SK-N-SH treated with all-trans-retinoic acid at 6 μM for 48 hours (cell line): ENCODE measurements around the gene STX12.

Experiments
- ATAC-seq: fragments of 200-7000 bp; cut with Tn5 transposase; 3 replicates; pipeline ENCODE4 v1.9.1; 2020; ENCODE audit warnings: mild to moderate bottlenecking, moderate library complexity
- ARNTL ChIP-seq: fragments of 450-650 bp; formaldehyde crosslinking; IDR thresholded peaks from 2 replicates; pipeline ENCODE4 v1.5.0; 2020; ENCODE audit warnings: low read depth, mild to moderate bottlenecking, moderate library complexity, borderline replicate concordance
- BACH2 ChIP-seq: fragments of 250-450 bp; sonication (Bioruptor Pico); IDR thresholded peaks from 2 replicates; pipeline ENCODE4 v1.9.0; 2021; ENCODE audit warnings: mild to moderate bottlenecking, borderline replicate concordance
- CREB5 ChIP-seq: fragments of 250-450 bp; sonication (Bioruptor Pico); IDR thresholded peaks from 2 replicates; pipeline ENCODE4 v1.5.1; 2020; ENCODE audit warnings: low read depth, mild to moderate bottlenecking, moderate library complexity
- CSDC2 ChIP-seq: fragments of 250-450 bp; sonication (Bioruptor Pico); IDR thresholded peaks from 2 replicates; pipeline ENCODE4 v1.5.0; 2020; ENCODE audit warnings: mild to moderate bottlenecking, moderate library complexity
- CSRNP3 ChIP-seq: fragments of 250-450 bp; sonication (Bioruptor Pico); IDR thresholded peaks from 2 replicates; pipeline ENCODE4 v1.5.1; 2021; ENCODE audit warnings: mild to moderate bottlenecking, moderate library complexity
- ESRRG ChIP-seq: fragments of 250-450 bp; sonication (Bioruptor Pico); IDR thresholded peaks from 2 replicates; pipeline ENCODE4 v1.6.1; 2021; ENCODE audit warnings: mild to moderate bottlenecking
- GLIS3 ChIP-seq: fragments of 250-450 bp; sonication (Bioruptor Pico); IDR thresholded peaks from 2 replicates; pipeline ENCODE4 v1.5.0; 2020; ENCODE audit warnings: mild to moderate bottlenecking, moderate library complexity
- ISL1 ChIP-seq: fragments of 250-450 bp; sonication (Bioruptor Pico); IDR thresholded peaks from 2 replicates; pipeline ENCODE4 v2.1.2; 2022; ENCODE audit warnings: mild to moderate bottlenecking, moderate library complexity
- OSR1 ChIP-seq: fragments of 250-450 bp; sonication (Bioruptor Pico); IDR thresholded peaks from 2 replicates; pipeline ENCODE4 v1.8.0; 2022; ENCODE audit warnings: moderate library complexity, mild to moderate bottlenecking, inconsistent platforms
- PATZ1 ChIP-seq: fragments of 250-450 bp; sonication (Bioruptor Pico); IDR thresholded peaks from 2 replicates; pipeline ENCODE4 v1.8.0; 2020; ENCODE audit warnings: mild to moderate bottlenecking, moderate library complexity, borderline replicate concordance
- PPARA ChIP-seq: fragments of 250-450 bp; sonication (Bioruptor Pico); IDR thresholded peaks from 2 replicates; pipeline ENCODE4 v1.5.0; 2020; ENCODE audit warnings: mild to moderate bottlenecking, borderline replicate concordance
- RARB ChIP-seq: fragments of 250-450 bp; sonication (Bioruptor Pico); IDR thresholded peaks from 2 replicates; pipeline ENCODE4 v1.8.0; 2021; ENCODE audit warnings: mild to moderate bottlenecking, moderate library complexity
- SNAI2 ChIP-seq: fragments of 250-450 bp; sonication (Bioruptor Pico); IDR thresholded peaks from 2 replicates; pipeline ENCODE4 v1.5.0; 2020; ENCODE audit warnings: mild to moderate bottlenecking, moderate library complexity
- TCF4 ChIP-seq: fragments of 250-450 bp; sonication (Bioruptor Pico); IDR thresholded peaks from 2 replicates; pipeline ENCODE4 v1.8.0; 2021; ENCODE audit warnings: mild to moderate bottlenecking, moderate library complexity, borderline replicate concordance
- TOX ChIP-seq: fragments of 250-450 bp; sonication (Bioruptor Pico); IDR thresholded peaks from 2 replicates; pipeline ENCODE4 v1.8.0; 2021; ENCODE audit warnings: mild to moderate bottlenecking, moderate library complexity, borderline replicate concordance
- TSHZ2 ChIP-seq: fragments of 250-450 bp; sonication (Bioruptor Pico); IDR thresholded peaks from 2 replicates; pipeline ENCODE4 v1.5.0; 2020; ENCODE audit warnings: mild to moderate bottlenecking, moderate library complexity
- ZC3H10 ChIP-seq: fragments of 250-450 bp; sonication (Bioruptor Pico); IDR thresholded peaks from 2 replicates; pipeline ENCODE4 v1.5.1; 2021; ENCODE audit warnings: mild to moderate bottlenecking, moderate library complexity
- ZFP3 ChIP-seq: fragments of 250-450 bp; sonication (Bioruptor Pico); IDR thresholded peaks from 2 replicates; pipeline ENCODE4 v1.5.0; 2020; ENCODE audit warnings: mild to moderate bottlenecking, moderate library complexity
- ZFP30 ChIP-seq: fragments of 450-650 bp; formaldehyde crosslinking; IDR thresholded peaks from 2 replicates; pipeline ENCODE4 v1.5.0; 2022; ENCODE audit warnings: mild to moderate bottlenecking, moderate library complexity
- ZNF565 ChIP-seq: fragments of 450-650 bp; formaldehyde crosslinking; conservative IDR thresholded peaks from 2 replicates; pipeline ENCODE4 v1.5.0; 2020; ENCODE audit warnings: low read depth, mild to moderate bottlenecking, moderate library complexity
- ZNF70 ChIP-seq: fragments of 450-650 bp; formaldehyde crosslinking; IDR thresholded peaks from 2 replicates; pipeline ENCODE4 v1.5.0; 2020; ENCODE audit warnings: mild to moderate bottlenecking, moderate library complexity
- ZNF8 ChIP-seq: fragments of 450-650 bp; formaldehyde crosslinking; IDR thresholded peaks from 2 replicates; pipeline ENCODE4 v1.5.0; 2020; ENCODE audit warnings: mild to moderate bottlenecking, moderate library complexity
- TF ChIP-seq, protein P1 (sequence below): fragments of 250-450 bp; sonication (Bioruptor Pico); IDR thresholded peaks from 2 replicates; pipeline ENCODE4 v1.8.0; 2021; ENCODE audit warnings: low read depth, mild to moderate bottlenecking, moderate library complexity, borderline replicate concordance

The STX12 gene

GRCh38 chr1:27741121-27741520 is 31.9 kb upstream of the STX12 start:
- ATAC-seq = no peak
- TF ChIP-seq PPARA (CRISPR knock-in tag) (no peak), ESRRG (CRISPR knock-in tag) (no peak), ZFP3 (no peak), CSRNP3 (CRISPR knock-in tag) (no peak)

GRCh38 chr1:27744556-27744955 is 28.5 kb upstream of the STX12 start:
- no peak for ATAC-seq
- TF ChIP-seq ZNF70 (CRISPR knock-in tag) = no peak
- TF ChIP-seq OSR1 (CRISPR knock-in tag) = no peak
- no peak for TF ChIP-seq ISL1 (CRISPR knock-in tag)
- TF ChIP-seq ZC3H10 (CRISPR knock-in tag) = no peak
- TF ChIP-seq ESRRG (CRISPR knock-in tag) = no peak
- no peak for TF ChIP-seq ARNTL (CRISPR knock-in tag)
- TF ChIP-seq RARB (CRISPR knock-in tag) = no peak
- TF ChIP-seq ZFP3 = no peak
- TF ChIP-seq ZFP30 (CRISPR knock-in tag) = no peak
- TF ChIP-seq, protein P1, sequence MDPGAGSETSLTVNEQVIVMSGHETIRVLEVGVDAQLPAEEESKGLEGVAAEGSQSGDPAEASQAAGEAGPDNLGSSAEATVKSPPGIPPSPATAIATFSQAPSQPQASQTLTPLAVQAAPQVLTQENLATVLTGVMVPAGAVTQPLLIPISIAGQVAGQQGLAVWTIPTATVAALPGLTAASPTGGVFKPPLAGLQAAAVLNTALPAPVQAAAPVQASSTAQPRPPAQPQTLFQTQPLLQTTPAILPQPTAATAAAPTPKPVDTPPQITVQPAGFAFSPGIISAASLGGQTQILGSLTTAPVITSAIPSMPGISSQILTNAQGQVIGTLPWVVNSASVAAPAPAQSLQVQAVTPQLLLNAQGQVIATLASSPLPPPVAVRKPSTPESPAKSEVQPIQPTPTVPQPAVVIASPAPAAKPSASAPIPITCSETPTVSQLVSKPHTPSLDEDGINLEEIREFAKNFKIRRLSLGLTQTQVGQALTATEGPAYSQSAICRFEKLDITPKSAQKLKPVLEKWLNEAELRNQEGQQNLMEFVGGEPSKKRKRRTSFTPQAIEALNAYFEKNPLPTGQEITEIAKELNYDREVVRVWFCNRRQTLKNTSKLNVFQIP (CRISPR knock-in tag) = no peak
- TF ChIP-seq SNAI2 = no peak
- TF ChIP-seq PPARA (CRISPR knock-in tag) = no peak
- TF ChIP-seq GLIS3 = no peak
- no peak for TF ChIP-seq CSDC2 (CRISPR knock-in tag)

DNA sequence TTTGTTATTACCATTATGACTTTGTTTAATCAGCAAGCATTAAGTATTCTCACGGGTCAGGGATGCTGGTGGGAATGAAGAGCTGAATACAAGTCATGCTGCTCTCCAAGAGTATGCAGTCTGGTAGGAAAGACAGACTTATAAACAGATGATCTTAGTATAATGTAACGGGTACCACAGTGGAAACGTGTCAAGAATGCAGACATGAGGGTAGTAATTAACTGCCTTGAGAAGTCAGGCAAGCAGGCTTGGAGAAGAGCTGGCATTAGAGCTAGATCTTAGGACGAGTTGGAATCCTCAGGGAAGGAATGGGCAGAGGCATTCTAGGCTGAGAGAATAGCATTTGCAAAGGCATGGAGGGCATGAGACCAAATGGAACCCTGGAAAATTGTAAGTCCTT is 27.6 kb upstream of the STX12 start:
- no peak for TF ChIP-seq CREB5 (CRISPR knock-in tag)
- no peak for TF ChIP-seq CSDC2 (CRISPR knock-in tag)
- no peak for TF ChIP-seq SNAI2
- no peak for TF ChIP-seq ZC3H10 (CRISPR knock-in tag)
- no peak for TF ChIP-seq TSHZ2 (CRISPR knock-in tag)
- no peak for TF ChIP-seq GLIS3
- no peak for TF ChIP-seq ISL1 (CRISPR knock-in tag)
- TF ChIP-seq RARB (CRISPR knock-in tag) = no peak
- TF ChIP-seq PPARA (CRISPR knock-in tag) = no peak
- TF ChIP-seq, protein P1 (CRISPR knock-in tag) = no peak
- no peak for TF ChIP-seq ZFP30 (CRISPR knock-in tag)
- no peak for TF ChIP-seq TOX (CRISPR knock-in tag)
- no peak for TF ChIP-seq ZFP3
- no peak for TF ChIP-seq BACH2 (CRISPR knock-in tag)
- TF ChIP-seq ZNF70 (CRISPR knock-in tag) = no peak
- ATAC-seq = no peak

- ATAC-seq = no peak
- TF ChIP-seq ZNF8 (CRISPR knock-in tag) = no peak
- TF ChIP-seq GLIS3 = no peak
- TF ChIP-seq ZC3H10 (CRISPR knock-in tag) = no peak
- no peak for TF ChIP-seq ZNF70 (CRISPR knock-in tag)
- TF ChIP-seq ZNF565 = no peak
- no peak for TF ChIP-seq TOX (CRISPR knock-in tag)
- no peak for TF ChIP-seq CREB5 (CRISPR knock-in tag)
- no peak for TF ChIP-seq ARNTL (CRISPR knock-in tag)
- no peak for TF ChIP-seq TCF4 (CRISPR knock-in tag)
- TF ChIP-seq OSR1 (CRISPR knock-in tag) = no peak
- TF ChIP-seq BACH2 (CRISPR knock-in tag) = no peak
- TF ChIP-seq ESRRG (CRISPR knock-in tag) = no peak
- TF ChIP-seq RARB (CRISPR knock-in tag) = no peak
- TF ChIP-seq CSDC2 (CRISPR knock-in tag) = no peak
- TF ChIP-seq ISL1 (CRISPR knock-in tag) = no peak
- TF ChIP-seq PATZ1 (CRISPR knock-in tag) = no peak
These were observed 20.7 kb upstream of the STX12 start for GRCh38 chr1:27752360-27752759.
